ENCODE results near the gene PNPLA2.
A peak's percentile ranks its signal among the peaks of the same experiment; 100 is the strongest.

PNPLA2 gene

DNA sequence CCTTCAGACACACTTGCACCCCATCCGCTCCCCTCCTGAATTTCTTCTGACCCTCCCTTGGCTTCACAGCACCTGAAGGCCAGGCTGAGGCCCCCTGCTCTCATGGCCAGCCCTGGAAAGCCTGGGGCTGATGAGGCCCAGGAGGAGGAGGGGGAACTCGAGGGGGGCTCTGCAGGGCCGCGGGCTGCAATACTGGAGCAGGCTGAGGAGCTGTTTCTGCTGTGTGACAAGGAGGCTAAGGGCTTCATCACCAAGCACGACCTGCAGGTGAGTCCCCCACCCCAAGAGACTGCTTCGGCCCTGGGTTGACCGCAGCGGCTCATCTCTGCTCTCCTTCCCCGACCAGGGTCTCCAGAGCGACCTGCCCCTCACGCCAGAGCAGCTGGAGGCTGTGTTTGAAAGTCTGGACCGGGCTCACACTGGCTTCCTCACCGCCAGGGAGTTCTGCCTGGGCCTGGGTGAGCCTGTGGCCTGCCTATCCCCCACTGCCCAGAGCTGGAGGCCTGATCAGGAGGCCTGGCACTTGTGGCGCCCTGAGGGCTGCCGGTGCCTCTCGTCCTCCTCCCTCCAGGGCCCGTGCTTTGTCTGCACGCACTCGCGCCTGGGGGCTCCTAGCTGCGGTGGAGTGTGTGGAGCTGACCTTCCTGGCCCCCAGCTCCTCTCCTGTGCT is 9.9 kb downstream of the PNPLA2 start:
- FAIRE-seq, result no peak
- DNase-seq (ENCODE audit: insufficient read length, low spot score), result no peak

DNA sequence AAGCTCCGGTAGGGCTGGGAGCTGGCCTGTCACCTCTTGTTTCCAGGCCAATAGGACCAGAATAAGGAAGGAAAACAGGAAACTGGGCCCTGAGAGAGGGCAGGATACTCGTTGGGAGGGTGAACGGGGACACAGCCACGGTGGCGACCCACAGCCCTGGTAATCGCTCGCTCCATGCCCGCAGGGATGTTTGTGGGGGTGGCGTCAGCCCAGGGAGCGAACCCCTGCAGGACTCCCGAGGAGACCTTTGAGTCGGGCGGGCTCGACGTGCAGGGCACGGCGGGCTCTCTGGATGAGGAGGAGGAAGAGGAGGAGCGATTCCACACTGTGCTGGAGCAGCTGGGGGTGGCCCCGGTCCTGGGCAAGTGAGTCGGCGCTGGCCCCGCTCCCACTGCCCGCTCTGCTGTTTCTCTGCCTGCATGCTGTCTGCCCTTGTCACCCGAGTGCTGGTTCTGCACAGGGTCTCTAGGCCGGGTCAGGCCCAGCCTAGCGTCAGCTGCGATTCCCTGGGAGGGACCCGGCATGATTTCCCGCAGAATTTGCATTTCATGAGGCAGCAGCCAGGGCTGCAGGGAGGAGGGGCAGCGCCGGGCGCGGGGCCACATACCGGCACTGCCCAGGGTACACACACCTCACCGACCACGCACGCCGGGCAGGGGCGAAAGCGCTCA is 10.6 kb downstream of the PNPLA2 start:
- no peak for DNase-seq (ENCODE audit: insufficient read length, low spot score)

GRCh38 chr11:829847-830294 is 11.2 kb downstream of the PNPLA2 start:
- FAIRE-seq, result no peak
- no peak for DNase-seq (ENCODE audit: insufficient read length, low spot score)

More for the DNA sequence above, 10.6 kb downstream of the PNPLA2 start:
- no peak for FAIRE-seq

GRCh38 chr11:830295-831117 is 11.8 kb downstream of the PNPLA2 start:
- FAIRE-seq, result no peak

GRCh38 chr11:831118-831864 is 12.6 kb downstream of the PNPLA2 start:
- no peak for DNase-seq (ENCODE audit: insufficient read length, low spot score)
- FAIRE-seq, result peak; percentile 40

More at GRCh38 chr11:830295-831117, 11.8 kb downstream of the PNPLA2 start:
- no peak for DNase-seq (ENCODE audit: insufficient read length, low spot score)

DNA sequence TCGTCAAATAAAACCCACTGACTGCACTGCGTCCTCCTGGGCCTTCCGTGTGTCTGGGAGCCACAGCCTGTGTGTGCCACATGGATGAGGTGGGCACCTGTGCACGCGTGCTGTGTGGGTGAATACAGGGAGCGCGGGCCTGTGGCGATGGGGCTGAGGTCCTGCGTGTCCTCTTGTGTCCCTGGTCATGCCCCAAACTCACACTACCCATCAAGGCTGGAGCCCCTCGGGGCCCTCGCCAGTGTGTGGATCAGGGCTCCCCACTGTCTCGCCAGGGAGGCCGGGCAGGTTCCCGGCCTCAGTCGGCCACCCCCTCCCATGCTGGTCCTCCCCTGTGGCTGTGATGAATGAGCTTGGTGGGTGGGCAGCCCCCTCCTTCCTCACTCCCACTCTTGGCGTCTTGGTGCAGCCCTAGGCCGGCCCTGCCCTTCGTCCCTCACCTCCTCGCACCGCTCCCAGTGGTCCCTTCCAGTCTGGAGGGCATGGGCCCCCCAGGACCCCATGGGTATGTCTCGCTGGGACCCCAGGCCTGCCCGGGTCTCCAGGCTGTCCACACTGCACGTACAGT is 13.3 kb downstream of the PNPLA2 start:
- DNase-seq (ENCODE audit: insufficient read length, low spot score) (no peak), FAIRE-seq (peak; percentile 33)

GRCh38 chr11:832529-833113 is 13.9 kb downstream of the PNPLA2 start, which contains the start of gene CD151:
Gene CD151, plus strand, starts transcription at chr11:832952. Its CDS starts 3,118 bp downstream, at chr11:836070.
- peak; percentile 69 for FAIRE-seq

GRCh38 chr11:833114-833791 is 14.5 kb downstream of the PNPLA2 start:
- DNase-seq (ENCODE audit: insufficient read length, low spot score) (no peak), FAIRE-seq (peak; percentile 67)

More at GRCh38 chr11:832529-833113, 13.9 kb downstream of the PNPLA2 start, which contains the start of gene CD151:
- peak; percentile 60 for DNase-seq (ENCODE audit: insufficient read length, low spot score)

DNA sequence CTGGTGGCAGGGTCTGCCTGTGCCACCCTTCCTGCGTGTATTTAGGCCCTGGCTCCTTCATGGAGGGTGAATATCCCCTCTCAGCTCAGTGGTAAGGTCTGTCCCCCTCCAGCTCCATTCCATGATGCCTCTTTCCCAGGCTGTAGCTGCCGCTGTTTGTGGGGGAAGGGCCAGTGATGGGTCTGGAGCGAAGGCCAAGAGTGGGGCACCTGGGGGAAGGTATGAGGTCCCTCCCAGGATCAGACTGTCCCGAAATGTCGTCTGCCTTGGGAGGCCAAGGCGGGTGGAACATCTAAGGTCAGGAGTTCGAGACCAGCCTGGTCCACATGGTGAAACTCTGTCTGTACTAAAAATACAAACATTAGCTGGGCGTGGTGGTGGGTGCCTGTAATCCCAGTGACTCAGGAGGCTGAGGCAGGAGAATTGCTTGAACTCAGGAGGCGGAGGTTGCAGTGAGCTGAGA is 15.2 kb downstream of the PNPLA2 start:
- FAIRE-seq, result peak; percentile 31
- DNase-seq (ENCODE audit: insufficient read length, low spot score), result no peak

- peak; percentile 97 for FAIRE-seq
- DNase-seq (ENCODE audit: insufficient read length, low spot score), result peak; percentile 90
Measured at GRCh38 chr11:834371-835316, 15.9 kb downstream of the PNPLA2 start.

- no peak for FAIRE-seq
- no peak for DNase-seq (ENCODE audit: insufficient read length, low spot score)
Measured at GRCh38 chr11:836274-836673, 17.6 kb downstream of the PNPLA2 start.

- FAIRE-seq, result no peak
Measured at GRCh38 chr11:836700-837099, 18.0 kb downstream of the PNPLA2 start.

DNA sequence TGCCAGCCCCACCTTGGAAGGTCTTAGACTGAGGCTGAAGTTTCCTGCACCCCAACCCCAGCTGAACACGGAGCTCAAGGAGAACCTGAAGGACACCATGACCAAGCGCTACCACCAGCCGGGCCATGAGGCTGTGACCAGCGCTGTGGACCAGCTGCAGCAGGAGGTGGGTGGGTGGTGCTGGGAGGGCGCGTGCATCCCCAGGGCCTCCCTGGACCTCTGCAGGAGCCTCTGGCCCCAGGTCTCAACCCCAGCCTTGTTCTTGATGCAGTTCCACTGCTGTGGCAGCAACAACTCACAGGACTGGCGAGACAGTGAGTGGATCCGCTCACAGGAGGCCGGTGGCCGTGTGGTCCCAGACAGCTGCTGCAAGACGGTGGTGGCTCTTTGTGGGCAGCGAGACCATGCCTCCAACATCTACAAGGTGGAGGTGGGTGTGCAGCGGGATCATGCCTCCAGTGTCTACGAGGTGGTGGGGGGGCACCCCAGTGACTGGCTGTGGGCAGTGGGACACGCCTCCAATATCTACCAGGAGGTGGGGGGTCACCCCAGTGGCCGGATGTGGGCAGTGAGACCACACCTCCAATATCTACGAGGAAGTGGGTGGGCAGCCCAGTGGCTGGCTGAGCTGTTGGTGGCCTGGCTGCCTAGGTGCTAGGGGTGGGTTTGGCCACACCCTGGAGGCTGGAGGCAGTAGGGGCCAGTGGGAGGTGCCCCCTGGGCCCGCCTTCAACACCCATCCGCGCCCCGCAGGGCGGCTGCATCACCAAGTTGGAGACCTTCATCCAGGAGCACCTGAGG is 18.7 kb downstream of the PNPLA2 start:
- DNase-seq (ENCODE audit: insufficient read length, low spot score) (no peak), FAIRE-seq (no peak)

More at GRCh38 chr11:836700-837099, 18.0 kb downstream of the PNPLA2 start:
- DNase-seq (ENCODE audit: insufficient read length, low spot score), result no peak

DNA sequence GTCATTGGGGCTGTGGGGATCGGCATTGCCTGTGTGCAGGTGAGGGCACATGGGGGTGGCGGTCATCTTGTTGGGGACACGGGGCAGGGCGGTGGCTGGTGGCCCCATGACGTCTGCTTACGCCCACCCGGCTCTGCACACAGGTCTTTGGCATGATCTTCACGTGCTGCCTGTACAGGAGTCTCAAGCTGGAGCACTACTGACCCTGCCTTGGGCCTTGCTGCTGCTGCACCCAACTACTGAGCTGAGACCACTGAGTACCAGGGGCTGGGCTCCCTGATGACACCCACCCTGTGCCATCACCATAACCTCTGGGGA is 19.2 kb downstream of the PNPLA2 start:
- DNase-seq (ENCODE audit: insufficient read length, low spot score) (no peak), FAIRE-seq (no peak)

GRCh38 chr11:838441-839279 is 19.9 kb downstream of the PNPLA2 start:
- no peak for DNase-seq (ENCODE audit: insufficient read length, low spot score)
- peak; percentile 57 for FAIRE-seq

DNA sequence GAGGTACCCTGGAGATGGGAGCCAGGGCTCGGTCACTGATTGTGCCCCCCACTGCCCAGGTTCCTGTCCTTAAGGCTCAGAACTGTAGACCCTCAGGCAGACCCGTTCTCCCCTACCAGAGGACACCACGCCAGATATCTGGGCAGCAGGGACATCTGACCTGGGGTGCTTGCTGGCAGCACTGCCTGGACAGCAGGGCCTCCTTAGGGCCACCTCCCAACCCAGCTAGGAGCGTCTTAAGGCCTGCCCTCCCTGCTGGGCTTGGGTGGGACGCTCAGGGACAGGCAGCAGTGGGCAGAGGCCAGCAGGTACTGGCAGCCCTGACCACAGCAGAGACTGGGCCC is 20.5 kb downstream of the PNPLA2 start:
- DNase-seq (ENCODE audit: insufficient read length, low spot score), result no peak
- FAIRE-seq, result no peak
